HepG2 (cell line): ENCODE results near the gene MRPL50. TPM values are rescaled to one million over a fixed set of nuclear protein-coding genes. Genes with fewer than 3 reads are reported as not detected.

Experiments used
- ATF3 ChIP-seq: sonication (generic); formaldehyde crosslinking; IDR thresholded peaks from 2 replicates; pipeline ENCODE4 v1.4.0; 2020; ENCODE audit warnings: missing genetic modification reagents
- ATF5 ChIP-seq: sonication (generic); formaldehyde crosslinking; IDR thresholded peaks from 2 replicates; pipeline ENCODE4 v1.4.0; 2020; ENCODE audit warnings: mild to moderate bottlenecking, low read depth, missing genetic modification reagents
- BORCS8-MEF2B ChIP-seq: sonication (generic); formaldehyde crosslinking; IDR thresholded peaks from 2 replicates; pipeline ENCODE4 v1.8.0; 2022; ENCODE audit warnings: mild to moderate bottlenecking, missing genetic modification reagents
- HNRNPL ChIP-seq: fragments of 200-400 bp; formaldehyde crosslinking; IDR thresholded peaks from 2 replicates; pipeline ENCODE4 v1.6.1; 2017; ENCODE audit warnings: mild to moderate bottlenecking, low read depth, low read length
- MLLT10 ChIP-seq: sonication (generic); formaldehyde crosslinking; IDR thresholded peaks from 2 replicates; pipeline ENCODE4 v1.4.0; 2020; ENCODE audit warnings: missing genetic modification reagents
- NPAS2 ChIP-seq: sonication (generic); formaldehyde crosslinking; IDR thresholded peaks from 2 replicates; pipeline ENCODE4 v1.8.0; 2022; ENCODE audit warnings: mild to moderate bottlenecking, missing genetic modification reagents, borderline replicate concordance
- NR1H2 ChIP-seq: sonication (generic); formaldehyde crosslinking; IDR thresholded peaks from 2 replicates; pipeline ENCODE4 v1.8.1; 2022; ENCODE audit warnings: low read depth, missing genetic modification reagents, borderline replicate concordance
- SIX1 ChIP-seq: sonication (generic); formaldehyde crosslinking; IDR thresholded peaks from 2 replicates; pipeline ENCODE4 v1.4.0; 2020; ENCODE audit warnings: missing genetic modification reagents, borderline replicate concordance
- SRSF9 ChIP-seq: fragments of 200-400 bp; formaldehyde crosslinking; IDR thresholded peaks from 2 replicates; pipeline ENCODE4 v1.6.1; 2018; ENCODE audit warnings: borderline replicate concordance, mild to moderate bottlenecking, low read depth, low read length; ENCODE audit not compliant: insufficient read depth, poor library complexity, severe bottlenecking
- TOE1 ChIP-seq: sonication (generic); formaldehyde crosslinking; IDR thresholded peaks from 2 replicates; pipeline ENCODE4 v1.4.0; 2020; ENCODE audit warnings: mild to moderate bottlenecking, missing genetic modification reagents
- ZBTB14 ChIP-seq: sonication (generic); formaldehyde crosslinking; IDR thresholded peaks from 2 replicates; pipeline ENCODE4 v1.4.0; 2020; ENCODE audit warnings: missing genetic modification reagents
- ZBTB7B ChIP-seq: sonication (generic); formaldehyde crosslinking; IDR thresholded peaks from 2 replicates; pipeline ENCODE4 v1.4.0; 2020; ENCODE audit warnings: missing genetic modification reagents
- ZNF136 ChIP-seq: sonication (generic); formaldehyde crosslinking; IDR thresholded peaks from 2 replicates; pipeline ENCODE4 v1.8.1; 2022; ENCODE audit warnings: low read depth, mild to moderate bottlenecking, moderate library complexity, missing genetic modification reagents
- ZNF232 ChIP-seq: sonication (generic); formaldehyde crosslinking; IDR thresholded peaks from 2 replicates; pipeline ENCODE4 v1.4.0; 2020; ENCODE audit warnings: missing genetic modification reagents, borderline replicate concordance
- ZNF335 ChIP-seq: sonication (generic); formaldehyde crosslinking; IDR thresholded peaks from 2 replicates; pipeline ENCODE4 v1.4.0; 2020; ENCODE audit warnings: missing genetic modification reagents
- ZNF441 ChIP-seq: sonication (generic); formaldehyde crosslinking; IDR thresholded peaks from 2 replicates; pipeline ENCODE4 v1.7.0; 2021; ENCODE audit warnings: missing genetic modification reagents, borderline replicate concordance
- ZNF598 ChIP-seq: sonication (generic); formaldehyde crosslinking; IDR thresholded peaks from 2 replicates; pipeline ENCODE4 v1.5.1; 2020; ENCODE audit warnings: mild to moderate bottlenecking, missing genetic modification reagents, borderline replicate concordance
- ZNF709 ChIP-seq: sonication (generic); formaldehyde crosslinking; IDR thresholded peaks from 2 replicates; pipeline ENCODE4 v1.5.0; 2020; ENCODE audit warnings: mild to moderate bottlenecking, missing genetic modification reagents
- ZNF768 ChIP-seq: sonication (generic); formaldehyde crosslinking; IDR thresholded peaks from 2 replicates; pipeline ENCODE4 v1.4.0; 2020; ENCODE audit warnings: missing genetic modification reagents
- ZSCAN21 ChIP-seq: sonication (generic); formaldehyde crosslinking; IDR thresholded peaks from 2 replicates; pipeline ENCODE4 v1.8.0; 2022; ENCODE audit warnings: mild to moderate bottlenecking, missing genetic modification reagents, moderate library complexity, borderline replicate concordance
- ZSCAN31 ChIP-seq: sonication (generic); formaldehyde crosslinking; IDR thresholded peaks from 2 replicates; pipeline ENCODE4 v1.5.0; 2020; ENCODE audit warnings: low read depth, mild to moderate bottlenecking, missing genetic modification reagents
- polyA plus RNA-seq, 8 experiments: library from polyadenylated mRNA; depleted of rRNA in 3 of 8; stranded (reverse) in 7 of 8; unstranded in 1 of 8; fragments of >200 nt; fragmentation: Illumina TruSeq in 4 of 8; extraction: Trizol in 4 of 8; gene quantifications; 2 replicates each; pipeline versions ENCODE4 v1.2.1 to v1.2.3, GENCODE V29; 2011 to 2016; ENCODE audit warnings: low read depth in 4 of 8, missing spikeins in 1 of 8, mixed read lengths in 1 of 8; ENCODE audit not compliant: insufficient read depth in 1 of 8
- total RNA-seq, 5 experiments: library from RNA; depleted of rRNA; stranded (reverse); fragments of >200 nt; fragmentation: Illumina TruSeq; extraction: Trizol; gene quantifications; 2 replicates each; pipeline ENCODE4 v1.2.3, GENCODE V29; 2016; ENCODE audit warnings: low read depth in 1 of 5
- TF ChIP-seq, protein P1 (sequence below): sonication (generic); formaldehyde crosslinking; IDR thresholded peaks from 2 replicates; pipeline ENCODE4 v1.4.0; 2020; ENCODE audit warnings: missing genetic modification reagents
- TF ChIP-seq, protein P2 (sequence below): conservative IDR thresholded peaks from 2 replicates; pipeline ENCODE4 v1.6.1; 2018; ENCODE audit warnings: missing genetic modification reagents

The MRPL50 gene
- total and polyA plus RNA-seq, 2 of the 13 experiments (the other 11 are each of a cell fraction or from before 2014, with no cell fraction given) = 37.1 to 70.0 TPM

GRCh38 chr9:101398068-101398929 is at the start of gene MRPL50, which contains the start of gene ZNF189 (continued):
- TF ChIP-seq ATF5 (CRISPR knock-in tag) = peak; percentile 71; the same call in 1 of the 2 replicates
- TF ChIP-seq NPAS2 (CRISPR knock-in tag) = no peak
- 0 out of 2 replicates have a peak, but pooled peaks have one; percentile 48 for TF ChIP-seq ZNF709 (CRISPR knock-in tag)
- TF ChIP-seq ZNF598 (CRISPR knock-in tag) = peak; percentile 66; the same call in 1 of the 2 replicates
- TF ChIP-seq ZBTB14 (CRISPR knock-in tag) = no peak
- TF ChIP-seq ZBTB7B = peak; percentile 64; the same call in 1 of the 2 replicates
- no peak for TF ChIP-seq TOE1
- TF ChIP-seq, protein P1, sequence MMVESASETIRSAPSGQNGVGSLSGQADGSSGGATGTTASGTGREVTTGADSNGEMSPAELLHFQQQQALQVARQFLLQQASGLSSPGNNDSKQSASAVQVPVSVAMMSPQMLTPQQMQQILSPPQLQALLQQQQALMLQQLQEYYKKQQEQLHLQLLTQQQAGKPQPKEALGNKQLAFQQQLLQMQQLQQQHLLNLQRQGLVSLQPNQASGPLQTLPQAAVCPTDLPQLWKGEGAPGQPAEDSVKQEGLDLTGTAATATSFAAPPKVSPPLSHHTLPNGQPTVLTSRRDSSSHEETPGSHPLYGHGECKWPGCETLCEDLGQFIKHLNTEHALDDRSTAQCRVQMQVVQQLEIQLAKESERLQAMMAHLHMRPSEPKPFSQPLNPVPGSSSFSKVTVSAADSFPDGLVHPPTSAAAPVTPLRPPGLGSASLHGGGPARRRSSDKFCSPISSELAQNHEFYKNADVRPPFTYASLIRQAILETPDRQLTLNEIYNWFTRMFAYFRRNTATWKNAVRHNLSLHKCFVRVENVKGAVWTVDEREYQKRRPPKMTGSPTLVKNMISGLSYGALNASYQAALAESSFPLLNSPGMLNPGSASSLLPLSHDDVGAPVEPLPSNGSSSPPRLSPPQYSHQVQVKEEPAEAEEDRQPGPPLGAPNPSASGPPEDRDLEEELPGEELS (CRISPR knock-in tag) = no peak; the same call in 1 of the 2 replicates
- peak; percentile 53 for TF ChIP-seq ZNF441 (CRISPR knock-in tag)
- no peak for TF ChIP-seq NR1H2 (CRISPR knock-in tag)
- no peak; the same call in 1 of the 2 replicates for TF ChIP-seq ZNF136 (CRISPR knock-in tag)
- no peak for TF ChIP-seq SRSF9
- peak; percentile 72 for TF ChIP-seq ZSCAN31 (CRISPR knock-in tag)
- TF ChIP-seq, protein P2, sequence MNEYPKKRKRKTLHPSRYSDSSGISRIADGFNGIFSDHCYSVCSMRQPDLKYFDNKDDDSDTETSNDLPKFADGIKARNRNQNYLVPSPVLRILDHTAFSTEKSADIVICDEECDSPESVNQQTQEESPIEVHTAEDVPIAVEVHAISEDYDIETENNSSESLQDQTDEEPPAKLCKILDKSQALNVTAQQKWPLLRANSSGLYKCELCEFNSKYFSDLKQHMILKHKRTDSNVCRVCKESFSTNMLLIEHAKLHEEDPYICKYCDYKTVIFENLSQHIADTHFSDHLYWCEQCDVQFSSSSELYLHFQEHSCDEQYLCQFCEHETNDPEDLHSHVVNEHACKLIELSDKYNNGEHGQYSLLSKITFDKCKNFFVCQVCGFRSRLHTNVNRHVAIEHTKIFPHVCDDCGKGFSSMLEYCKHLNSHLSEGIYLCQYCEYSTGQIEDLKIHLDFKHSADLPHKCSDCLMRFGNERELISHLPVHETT (CRISPR knock-in tag) = peak; percentile 69; the same call in 1 of the 2 replicates
- TF ChIP-seq ZNF335 = peak; percentile 97
- no peak for TF ChIP-seq ATF3 (CRISPR knock-in tag)
- peak; percentile 46; the same call in 1 of the 2 replicates for TF ChIP-seq ZNF232 (CRISPR knock-in tag)
- peak; percentile 92 for TF ChIP-seq BORCS8-MEF2B (CRISPR knock-in tag)
- no peak; the same call in 1 of the 2 replicates for TF ChIP-seq ZNF768 (CRISPR knock-in tag)
- no peak for TF ChIP-seq MLLT10 (CRISPR knock-in tag)
- 0 out of 2 replicates have a peak, but pooled peaks have one; percentile 57 for TF ChIP-seq HNRNPL
- peak; percentile 39; the same call in 1 of the 2 replicates for TF ChIP-seq SIX1 (CRISPR knock-in tag)
- peak; percentile 68 for TF ChIP-seq ZSCAN21 (CRISPR knock-in tag)
